Keratinocyte (primary cell): ENCODE results near the gene PRR13. TPM values are rescaled to one million over a fixed set of nuclear protein-coding genes. Genes with fewer than 3 reads are reported as not detected.

ENCODE experiments used
- DNase-seq: peaks from one replicate; pipeline ENCODE4 v3.0.0-alpha.2; 2011; ENCODE audit warnings: low read depth, missing footprints, low spot score
- FAIRE-seq: peaks from 2 replicates; lab custom pipeline; 2011; peaks lifted over from hg19 to GRCh38; lab: Jason Lieb, UNC
- H2AFZ ChIP-seq: 2 replicates; pipeline ENCODE4 v1.6.0; 2012; ENCODE audit warnings: low read length, control low read depth, inconsistent platforms; ENCODE audit not compliant: control insufficient read depth
- H3K27ac ChIP-seq: 2 replicates; pipeline ENCODE4 v1.5.1; 2011; ENCODE audit warnings: low read length; ENCODE audit not compliant: control insufficient read depth, insufficient read depth
- H3K27me3 ChIP-seq: 3 replicates; pipeline ENCODE4 v1.6.0; 2011; ENCODE audit warnings: low read length; ENCODE audit not compliant: control insufficient read depth, insufficient read depth; ENCODE audit errors: extremely low read depth
- H3K36me3 ChIP-seq, 2 experiments: 2 replicates in 1 of 2; 3 replicates in 1 of 2; pipeline ENCODE4 v1.5.1; 2011; ENCODE audit warnings: low read length in 2 of 2, mild to moderate bottlenecking in 1 of 2; ENCODE audit not compliant: control insufficient read depth in 2 of 2, insufficient read depth in 2 of 2; ENCODE audit errors: extremely low read depth in 1 of 2
- H3K4me1 ChIP-seq: 3 replicates; pipeline ENCODE4 v1.5.1; 2011; ENCODE audit warnings: low read length; ENCODE audit not compliant: control insufficient read depth, insufficient read depth; ENCODE audit errors: extremely low read depth
- H3K4me2 ChIP-seq: 3 replicates; pipeline ENCODE4 v1.6.0; 2011; ENCODE audit warnings: low read depth, low read length; ENCODE audit not compliant: control insufficient read depth, insufficient read depth; ENCODE audit errors: extremely low read depth
- H3K4me3 ChIP-seq, 3 experiments: fragments of 200-600 bp in 1 of 3; sonication (generic) in 1 of 3; 2 replicates in 2 of 3; 3 replicates in 1 of 3; pipeline ENCODE4 v1.5.1; 2011 to 2016; ENCODE audit warnings: low read length in 3 of 3, mild to moderate bottlenecking in 3 of 3, control low read depth in 2 of 3, inconsistent platforms in 1 of 3, low read depth in 1 of 3, mixed read lengths in 1 of 3, mixed run types in 1 of 3, moderate library complexity in 1 of 3; ENCODE audit not compliant: control insufficient read depth in 2 of 3, insufficient read depth in 2 of 3; ENCODE audit errors: extremely low read depth in 1 of 3
- H3K79me2 ChIP-seq: 2 replicates; pipeline ENCODE4 v1.6.0; 2012; ENCODE audit warnings: low read length; ENCODE audit not compliant: control insufficient read depth, insufficient read depth
- H3K9ac ChIP-seq: 3 replicates; pipeline ENCODE4 v1.6.0; 2011; ENCODE audit warnings: low read length; ENCODE audit not compliant: control insufficient read depth, insufficient read depth; ENCODE audit errors: extremely low read depth
- H3K9me1 ChIP-seq: 3 replicates; pipeline ENCODE4 v1.6.0; 2011; ENCODE audit warnings: low read length; ENCODE audit not compliant: control insufficient read depth, insufficient read depth; ENCODE audit errors: extremely low read depth
- H3K9me3 ChIP-seq: 2 replicates; pipeline ENCODE4 v1.5.1; 2012; ENCODE audit warnings: low read depth, low read length; ENCODE audit not compliant: control insufficient read depth
- H4K20me1 ChIP-seq: 3 replicates; pipeline ENCODE4 v1.6.0; 2011; ENCODE audit warnings: low read length; ENCODE audit not compliant: control insufficient read depth, insufficient read depth; ENCODE audit errors: extremely low read depth
- CTCF ChIP-seq, 3 experiments: IDR thresholded peaks in 1 of 3; conservative IDR thresholded peaks in 1 of 3; optimal IDR thresholded peaks in 1 of 3; 2 replicates in 2 of 3; 3 replicates in 1 of 3; pipeline versions ENCODE3 to v1.5.1; 2011; ENCODE audit warnings: low read length in 3 of 3, mild to moderate bottlenecking in 3 of 3, moderate library complexity in 2 of 3, control low read depth in 1 of 3, inconsistent platforms in 1 of 3; ENCODE audit not compliant: insufficient read depth in 2 of 3; ENCODE audit errors: extremely low read depth in 1 of 3
- EZH2 ChIP-seq: IDR thresholded peaks from one replicate; pipeline ENCODE4 v1.6.1; 2012; ENCODE audit warnings: inconsistent platforms, mild to moderate bottlenecking, low read length, moderate library complexity
- dilution Hi-C: fragments of 300-500 bp; cut with MboI; formaldehyde crosslinking; loops from one replicate; pipeline ENCODE4 v1.7.0; 2020; ENCODE audit warnings: low sequenced_read_pairs; ENCODE audit not compliant: extremely low pct_ligation_motif_present
- polyA plus RNA-seq, 5 experiments: library from polyadenylated mRNA; depleted of rRNA in 3 of 5; stranded (reverse) in 3 of 5; stranded (forward) in 1 of 5; unstranded in 1 of 5; fragments of >200 nt; gene quantifications; 1 replicate in 1 of 5; 2 replicates in 3 of 5; 3 replicates in 1 of 5; pipeline versions ENCODE4 v1.2.1 to v1.2.3, GENCODE V29; 2011 to 2012; ENCODE audit warnings: missing spikeins in 2 of 5, low read depth in 1 of 5, low replicate concordance in 1 of 5

PRR13 gene
- polyA plus RNA-seq, 1 donor (not counting 4 experiments of a cell fraction or from before 2014, with no cell fraction given) = 104 TPM

DNA sequence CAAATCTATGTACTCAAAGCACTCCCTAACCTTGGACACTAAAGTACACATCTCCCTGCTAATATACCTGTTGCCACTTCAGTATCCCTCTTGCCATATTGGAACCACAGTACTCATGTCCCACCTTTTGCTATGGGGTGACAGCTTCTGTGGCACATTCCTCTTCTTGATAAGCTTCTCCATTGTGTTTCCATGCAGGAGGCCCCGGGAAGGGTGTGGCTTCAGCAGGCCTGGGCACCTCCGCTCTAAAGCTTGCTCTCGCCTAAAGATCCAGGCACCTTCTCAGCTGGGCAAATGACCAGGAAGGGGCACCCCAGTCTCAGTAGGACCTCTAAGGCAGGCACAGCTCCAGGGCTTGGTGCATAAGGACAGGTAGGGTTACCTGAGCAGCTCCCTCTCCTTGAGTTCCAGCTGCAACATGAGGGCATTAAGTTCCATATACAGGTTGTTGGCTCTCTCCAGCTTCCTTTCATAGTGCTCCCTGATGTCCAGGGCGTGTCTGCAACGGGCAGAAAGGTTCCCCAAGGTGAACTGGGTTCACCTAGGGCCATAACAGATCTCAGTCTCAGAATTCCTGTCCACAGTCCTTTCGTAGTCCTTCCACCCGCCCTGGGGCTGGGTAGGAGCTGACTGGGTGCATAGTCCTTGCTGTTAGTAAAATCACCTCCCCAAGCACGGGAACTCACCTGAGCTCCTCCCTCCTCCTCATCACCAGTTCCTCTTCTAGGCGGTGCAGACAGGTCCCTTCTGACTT, 41.9 kb downstream of the PRR13 start:
- Histone ChIP-seq H3K36me3 (peaks cover 18 to 42% of the 10 kb centered on the region in 2 experiments), H2AFZ (no peak overlapping the region), H3K4me2 (no peak overlapping the region), H3K27ac (no peak overlapping the region), H3K4me3 (no peak overlapping the region), H3K4me1 (peaks cover 23% of the 10 kb centered on the region), H4K20me1 (peaks cover 14% of the 10 kb centered on the region), H3K27me3 (no peaks in the 10 kb centered on the region), H3K9me1 (peaks cover 3% of the 10 kb centered on the region), H3K79me2 (no peaks in the 10 kb centered on the region), H3K9ac (no peak overlapping the region), H3K9me3 (no peaks in the 10 kb centered on the region)
- dilution Hi-C loops = no loop called here
- TF ChIP-seq CTCF (optimal IDR thresholded peaks at IDR 0.05 in 1 of 3, IDR thresholded peaks at IDR 0.05 in 1 of 3, conservative IDR thresholded peaks at IDR 0.05 in 1 of 3; ENCODE audit: extremely low read depth in 1 of 3, insufficient read depth in 2 of 3, low read length in 3 of 3) (no peak), EZH2 (no peak)
- peak; percentile 23 for FAIRE-seq
- DNase-seq = no peak

- peaks cover 14% of the 10 kb centered on the region for H4K20me1 ChIP-seq
- FAIRE-seq = no peak
- H3K9me3 ChIP-seq = no peaks in the 10 kb centered on the region
- H3K4me3 ChIP-seq = no peak overlapping the region
- H3K9ac ChIP-seq = no peak overlapping the region
- H3K36me3 ChIP-seq = peaks cover 16 to 40% of the 10 kb centered on the region in 2 experiments
- H3K27ac ChIP-seq = no peak overlapping the region
- peaks cover 3% of the 10 kb centered on the region for H3K9me1 ChIP-seq
- H2AFZ ChIP-seq = no peak overlapping the region
- no peaks in the 10 kb centered on the region for H3K27me3 ChIP-seq
- peaks cover 23% of the 10 kb centered on the region for H3K4me1 ChIP-seq
- dilution Hi-C loops = no loop called here
- H3K79me2 ChIP-seq = no peaks in the 10 kb centered on the region
- DNase-seq = no peak
- no peak overlapping the region for H3K4me2 ChIP-seq
- TF ChIP-seq CTCF (optimal IDR thresholded peaks at IDR 0.05 in 1 of 3, IDR thresholded peaks at IDR 0.05 in 1 of 3, conservative IDR thresholded peaks at IDR 0.05 in 1 of 3; ENCODE audit: extremely low read depth in 1 of 3, insufficient read depth in 2 of 3, low read length in 3 of 3) (no peak), EZH2 (no peak)
Measured at GRCh38 chr12:53483979-53484377, 42.4 kb downstream of the PRR13 start.
